ENCODE results near the gene CAND2.

CAND2 gene

GRCh38 chr3:12810961-12811360, 14.5 kb downstream of the CAND2 start:
- Histone ChIP-seq H3K36me3 (ENCODE audit: insufficient read depth, low read length) (no peaks in the 10 kb centered on the region), H4K20me1 (ENCODE audit: insufficient read depth, low read length, poor library complexity, severe bottlenecking) (no peaks in the 10 kb centered on the region), H3K4me1 (ENCODE audit: insufficient read depth, low read length, poor library complexity, severe bottlenecking) (no peaks in the 10 kb centered on the region), H3K4me2 (ENCODE audit: low read depth, low read length, poor library complexity, severe bottlenecking) (no peak overlapping the region), H3K79me2 (ENCODE audit: insufficient read depth, low read length) (no peaks in the 10 kb centered on the region), H3K27me3 (ENCODE audit: insufficient read depth, low read length, poor library complexity, severe bottlenecking) (no peaks in the 10 kb centered on the region), H3K9ac (ENCODE audit: low read depth, low read length, poor library complexity, severe bottlenecking) (no peak overlapping the region), H3F3A (ENCODE audit: low read depth) (no peaks in the 10 kb centered on the region), H3K9me2 (replicated peaks; ENCODE audit: low read depth, low read length) (no peaks in the 10 kb centered on the region), H3K4me3 (ENCODE audit: low read length, poor library complexity, severe bottlenecking) (no peak overlapping the region), H3K9me3 (ENCODE audit: insufficient read depth, low read depth, low read length) (no peaks in the 10 kb centered on the region), H2AFZ (ENCODE audit: low read length) (no peak overlapping the region)
- TF ChIP-seq CTCF (conservative IDR thresholded peaks at IDR 0.05; ENCODE audit: low read length) (no peak), EZH2phosphoT487 (IDR thresholded peaks at IDR 0.05; ENCODE audit: borderline replicate concordance) (no peak)

- TF ChIP-seq EZH2phosphoT487 (IDR thresholded peaks at IDR 0.05; ENCODE audit: borderline replicate concordance) = no peak
- TF ChIP-seq CTCF (conservative IDR thresholded peaks at IDR 0.05; ENCODE audit: low read length) = no peak
- Histone ChIP-seq H3K4me1 (ENCODE audit: insufficient read depth, low read length, poor library complexity, severe bottlenecking) (peaks cover 5% of the 10 kb centered on the region), H3K9me2 (replicated peaks; ENCODE audit: low read depth, low read length) (no peaks in the 10 kb centered on the region), H3K4me3 (ENCODE audit: low read length, poor library complexity, severe bottlenecking) (no peak overlapping the region), H2AFZ (ENCODE audit: low read length) (no peak overlapping the region), H3K9me3 (ENCODE audit: insufficient read depth, low read depth, low read length) (no peaks in the 10 kb centered on the region), H3F3A (ENCODE audit: low read depth) (no peaks in the 10 kb centered on the region), H3K4me2 (ENCODE audit: low read depth, low read length, poor library complexity, severe bottlenecking) (no peak overlapping the region), H3K27me3 (ENCODE audit: insufficient read depth, low read length, poor library complexity, severe bottlenecking) (no peaks in the 10 kb centered on the region), H4K20me1 (ENCODE audit: insufficient read depth, low read length, poor library complexity, severe bottlenecking) (no peaks in the 10 kb centered on the region), H3K9ac (ENCODE audit: low read depth, low read length, poor library complexity, severe bottlenecking) (no peak overlapping the region), H3K36me3 (ENCODE audit: insufficient read depth, low read length) (no peaks in the 10 kb centered on the region), H3K79me2 (ENCODE audit: insufficient read depth, low read length) (no peaks in the 10 kb centered on the region)
Observed at GRCh38 chr3:12812812-12813211, 16.3 kb downstream of the CAND2 start.

- H3K36me3 ChIP-seq (ENCODE audit: insufficient read depth, low read length) = no peaks in the 10 kb centered on the region
- H2AFZ ChIP-seq (ENCODE audit: low read length) = no peak overlapping the region
Observed at GRCh38 chr3:12813967-12814366, 17.5 kb downstream of the CAND2 start.

More at GRCh38 chr3:12813967-12814366, 17.5 kb downstream of the CAND2 start:
- Histone ChIP-seq H3K9me3 (ENCODE audit: insufficient read depth, low read depth, low read length) (no peaks in the 10 kb centered on the region), H3K4me2 (ENCODE audit: low read depth, low read length, poor library complexity, severe bottlenecking) (no peak overlapping the region), H3K79me2 (ENCODE audit: insufficient read depth, low read length) (no peaks in the 10 kb centered on the region), H3K4me3 (ENCODE audit: low read length, poor library complexity, severe bottlenecking) (no peak overlapping the region), H3K4me1 (ENCODE audit: insufficient read depth, low read length, poor library complexity, severe bottlenecking) (peaks cover 5% of the 10 kb centered on the region), H3F3A (ENCODE audit: low read depth) (no peaks in the 10 kb centered on the region), H3K9ac (ENCODE audit: low read depth, low read length, poor library complexity, severe bottlenecking) (no peak overlapping the region), H3K9me2 (replicated peaks; ENCODE audit: low read depth, low read length) (no peaks in the 10 kb centered on the region), H4K20me1 (ENCODE audit: insufficient read depth, low read length, poor library complexity, severe bottlenecking) (no peaks in the 10 kb centered on the region), H3K27me3 (ENCODE audit: insufficient read depth, low read length, poor library complexity, severe bottlenecking) (no peaks in the 10 kb centered on the region)
- TF ChIP-seq EZH2phosphoT487 (IDR thresholded peaks at IDR 0.05; ENCODE audit: borderline replicate concordance) (no peak), CTCF (conservative IDR thresholded peaks at IDR 0.05; ENCODE audit: low read length) (no peak)

Measured in Loucy (cell line).